HG03066 (cell line): ENCODE measurements around the gene USP5.

Source experiments
- ATAC-seq: cut with Tn5 transposase; IDR thresholded peaks from one replicate; pipeline ENCODE4 v1.9.1; 2021; ENCODE audit warnings: low read depth; ENCODE audit not compliant: unreplicated experiment

The USP5 gene, protein sequence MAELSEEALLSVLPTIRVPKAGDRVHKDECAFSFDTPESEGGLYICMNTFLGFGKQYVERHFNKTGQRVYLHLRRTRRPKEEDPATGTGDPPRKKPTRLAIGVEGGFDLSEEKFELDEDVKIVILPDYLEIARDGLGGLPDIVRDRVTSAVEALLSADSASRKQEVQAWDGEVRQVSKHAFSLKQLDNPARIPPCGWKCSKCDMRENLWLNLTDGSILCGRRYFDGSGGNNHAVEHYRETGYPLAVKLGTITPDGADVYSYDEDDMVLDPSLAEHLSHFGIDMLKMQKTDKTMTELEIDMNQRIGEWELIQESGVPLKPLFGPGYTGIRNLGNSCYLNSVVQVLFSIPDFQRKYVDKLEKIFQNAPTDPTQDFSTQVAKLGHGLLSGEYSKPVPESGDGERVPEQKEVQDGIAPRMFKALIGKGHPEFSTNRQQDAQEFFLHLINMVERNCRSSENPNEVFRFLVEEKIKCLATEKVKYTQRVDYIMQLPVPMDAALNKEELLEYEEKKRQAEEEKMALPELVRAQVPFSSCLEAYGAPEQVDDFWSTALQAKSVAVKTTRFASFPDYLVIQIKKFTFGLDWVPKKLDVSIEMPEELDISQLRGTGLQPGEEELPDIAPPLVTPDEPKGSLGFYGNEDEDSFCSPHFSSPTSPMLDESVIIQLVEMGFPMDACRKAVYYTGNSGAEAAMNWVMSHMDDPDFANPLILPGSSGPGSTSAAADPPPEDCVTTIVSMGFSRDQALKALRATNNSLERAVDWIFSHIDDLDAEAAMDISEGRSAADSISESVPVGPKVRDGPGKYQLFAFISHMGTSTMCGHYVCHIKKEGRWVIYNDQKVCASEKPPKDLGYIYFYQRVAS

DNA sequence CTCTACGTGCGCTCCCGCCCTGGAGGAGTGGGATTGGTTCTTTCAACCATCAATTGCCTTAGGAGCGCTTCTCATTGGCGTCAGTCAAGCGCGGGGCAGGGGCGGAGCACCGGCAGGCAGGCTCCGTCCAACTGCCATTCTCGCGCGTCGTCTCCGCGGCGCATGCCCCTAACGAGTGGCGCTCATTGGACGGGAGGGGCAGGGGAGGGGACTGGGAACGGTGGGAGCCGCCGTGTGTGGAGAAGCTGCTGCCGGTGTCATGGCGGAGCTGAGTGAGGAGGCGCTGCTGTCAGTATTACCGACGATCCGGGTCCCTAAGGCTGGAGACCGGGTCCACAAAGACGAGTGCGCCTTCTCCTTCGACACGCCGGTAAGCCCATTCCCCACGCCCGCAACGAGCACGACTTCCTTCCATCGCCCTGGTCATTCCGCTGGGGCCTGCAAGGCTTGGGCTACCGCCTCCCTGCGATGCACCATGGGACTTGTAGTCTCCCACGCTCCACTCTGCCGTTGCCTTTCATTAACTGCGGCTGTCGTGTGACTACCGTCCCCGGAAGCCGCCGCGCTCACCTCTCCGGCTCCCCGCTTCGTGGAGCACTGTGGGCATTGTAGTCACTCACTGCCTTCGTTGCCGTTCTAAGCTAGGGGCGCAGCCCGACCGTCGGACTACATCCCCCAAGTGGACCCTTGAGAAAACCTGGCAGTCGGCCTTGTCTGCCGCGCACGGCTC, at the start of gene USP5:
Gene USP5 (plus strand): TSS at position 230 of the 730 bp plus-strand sequence. CDS start 30 bp downstream, at position 260.
- peak; percentile 69 for ATAC-seq

DNA sequence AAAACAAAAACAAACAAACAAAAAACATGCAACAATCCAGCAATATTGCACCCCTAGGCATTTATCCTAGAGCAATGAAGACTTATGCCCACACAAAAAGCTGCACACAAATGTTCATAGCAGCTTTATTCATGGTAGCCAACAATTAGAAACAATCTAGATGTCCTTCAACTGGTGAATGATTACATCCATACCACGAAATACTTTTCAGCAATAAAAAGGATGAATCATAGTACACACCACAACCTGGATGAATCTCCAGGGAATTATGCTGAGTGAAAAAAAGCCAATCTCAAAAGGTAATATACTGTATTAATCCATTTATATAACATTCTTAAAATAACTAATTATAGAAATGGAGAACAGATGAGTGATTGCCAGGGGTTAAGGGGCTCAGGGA, 44.8 kb upstream of the USP5 start:
- no peak for ATAC-seq

DNA sequence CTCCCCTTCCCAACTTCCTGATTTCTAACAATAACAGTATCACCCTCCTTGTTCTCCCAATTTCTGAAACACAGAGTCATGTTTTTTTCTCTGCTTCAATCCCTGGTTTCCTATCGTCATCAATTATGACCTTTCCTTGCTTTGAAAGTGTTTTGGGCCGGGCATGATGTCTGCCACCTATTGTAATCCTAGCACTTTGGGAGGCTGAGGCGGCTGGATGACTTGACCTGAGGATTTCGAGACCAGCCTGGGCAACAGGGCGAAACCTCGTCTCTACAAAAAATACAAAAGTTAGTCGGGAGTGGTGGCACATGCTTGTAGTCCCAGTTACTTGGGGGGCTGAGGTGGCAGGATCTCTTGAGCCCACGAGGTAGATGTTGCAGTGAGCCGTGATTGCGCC, 42.9 kb upstream of the USP5 start:
- ATAC-seq: no peak

DNA sequence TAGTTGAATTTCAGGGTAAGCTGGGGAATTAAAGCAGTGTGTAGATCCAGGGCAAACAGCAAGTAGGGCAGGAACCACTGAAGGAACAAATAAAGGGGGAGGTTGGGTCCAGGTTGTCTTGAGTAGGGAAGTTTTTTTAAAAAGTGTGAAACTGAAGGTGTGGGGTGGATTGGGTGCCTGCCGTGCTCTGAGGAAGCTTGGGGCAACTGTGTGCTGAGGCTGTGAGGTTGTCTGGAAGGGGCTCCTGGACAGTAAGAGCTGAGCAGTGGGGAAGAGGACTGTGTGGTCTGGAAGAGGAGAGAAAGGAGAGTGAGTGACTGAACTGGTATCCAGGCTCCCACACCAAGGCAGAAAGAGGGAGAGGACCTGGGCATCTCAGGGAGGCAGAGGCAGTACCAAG, 41.2 kb upstream of the USP5 start:
- no peak for ATAC-seq

DNA sequence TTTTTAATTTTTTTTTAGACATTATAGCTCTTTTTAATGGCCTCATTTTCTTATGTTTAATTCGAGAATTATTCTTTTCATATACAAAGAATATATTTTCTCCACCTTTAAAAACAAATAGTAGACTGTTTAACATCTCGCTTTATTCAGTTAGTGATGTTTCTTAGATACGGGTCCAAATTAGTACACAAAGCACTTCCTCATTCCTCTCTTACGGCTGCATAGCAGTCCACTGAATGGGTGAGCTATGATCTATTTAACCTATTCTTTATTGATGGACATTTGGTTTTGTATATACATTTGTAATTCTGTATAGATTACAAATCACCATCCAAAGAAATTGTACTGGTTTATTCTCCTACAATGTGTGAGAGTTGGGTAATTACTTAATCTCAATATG, 38.6 kb upstream of the USP5 start:
- no peak for ATAC-seq

DNA sequence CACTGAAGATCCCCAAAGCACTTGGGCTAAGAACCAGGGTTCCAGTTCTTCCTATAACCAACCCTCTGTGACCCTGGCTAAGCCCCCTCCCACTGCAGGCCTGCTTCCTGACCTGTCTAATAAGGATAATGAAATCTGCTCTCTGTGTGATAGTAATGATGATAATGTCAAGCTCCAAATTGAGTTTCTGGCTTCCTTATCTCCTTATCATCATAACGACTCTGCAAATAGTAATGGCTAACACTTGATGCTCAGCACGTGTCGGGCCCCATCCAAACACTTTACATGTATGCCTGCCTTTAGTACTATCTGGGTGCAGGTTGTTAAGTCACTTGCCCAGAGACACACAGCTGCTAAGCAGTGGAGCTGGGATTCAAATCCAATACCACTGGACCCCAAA, 35.4 kb upstream of the USP5 start:
- ATAC-seq: no peak

DNA sequence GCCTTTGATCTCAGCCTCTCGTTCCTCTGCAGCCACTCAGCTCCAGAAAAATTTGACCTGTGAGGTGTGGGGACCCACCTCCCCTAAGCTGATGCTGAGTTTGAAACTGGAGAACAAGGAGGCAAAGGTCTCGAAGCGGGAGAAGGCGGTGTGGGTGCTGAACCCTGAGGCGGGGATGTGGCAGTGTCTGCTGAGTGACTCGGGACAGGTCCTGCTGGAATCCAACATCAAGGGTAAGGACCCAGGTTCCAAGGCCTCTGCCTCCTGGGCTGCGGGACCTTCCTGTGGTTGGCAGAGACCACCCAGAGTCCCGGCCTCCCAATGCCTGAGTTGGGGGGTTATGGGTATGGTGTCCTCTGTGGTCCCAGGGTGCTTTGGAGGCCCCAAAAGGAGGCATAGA, 34.9 kb upstream of the USP5 start:
- no peak for ATAC-seq

DNA sequence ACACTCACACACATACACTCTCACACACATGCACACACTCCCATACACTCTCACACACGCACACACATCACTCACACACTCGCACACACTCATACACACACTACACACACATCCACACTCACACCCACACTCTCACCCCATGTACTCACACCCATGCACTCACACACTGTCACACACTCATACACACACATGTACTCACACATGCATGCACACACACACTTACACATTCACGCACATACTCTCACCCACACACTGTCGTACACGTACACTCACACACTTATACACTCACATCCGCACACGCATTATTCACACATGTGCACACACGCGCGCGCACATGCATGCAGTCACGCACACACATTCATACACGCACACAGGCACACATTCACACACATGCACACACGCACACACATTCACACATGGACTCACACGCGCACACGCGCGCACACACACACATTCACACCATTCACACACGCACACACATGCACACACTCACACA, 34.2 kb upstream of the USP5 start:
- ATAC-seq: no peak

DNA sequence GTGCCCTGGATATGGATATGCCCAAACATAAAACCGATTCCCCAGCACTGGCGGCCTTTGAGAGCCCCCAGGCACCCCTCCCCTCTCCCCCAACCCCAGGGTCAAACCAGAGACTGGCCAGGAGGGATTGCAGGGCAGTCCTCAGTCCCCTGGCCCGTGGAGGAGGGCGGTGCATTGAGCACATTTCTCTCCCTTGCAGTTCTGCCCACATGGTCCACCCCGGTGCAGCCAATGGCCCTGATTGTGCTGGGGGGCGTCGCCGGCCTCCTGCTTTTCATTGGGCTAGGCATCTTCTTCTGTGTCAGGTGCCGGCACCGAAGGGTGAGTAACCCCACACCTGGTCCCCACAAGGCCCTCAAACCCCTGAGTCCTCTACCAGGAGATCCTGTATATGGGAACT, 33.7 kb upstream of the USP5 start:
- no peak for ATAC-seq

DNA sequence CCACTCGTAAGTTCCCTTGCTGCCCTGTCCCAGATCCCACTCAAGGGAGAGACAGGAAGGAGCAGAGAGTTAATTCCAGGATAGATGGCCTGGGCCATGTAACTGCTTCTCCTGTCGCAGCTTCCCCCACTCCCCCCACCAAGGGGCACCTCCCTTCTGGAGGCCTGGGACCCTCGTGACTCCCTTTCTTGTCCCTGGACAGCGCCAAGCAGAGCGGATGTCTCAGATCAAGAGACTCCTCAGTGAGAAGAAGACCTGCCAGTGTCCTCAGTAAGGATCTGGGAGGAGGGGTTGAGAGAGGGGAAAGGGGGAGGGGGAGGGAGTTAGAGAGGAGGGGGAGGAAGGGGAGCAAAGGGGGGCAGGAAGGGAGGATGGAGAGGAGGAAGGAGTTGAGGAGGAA, 33.3 kb upstream of the USP5 start:
- no peak for ATAC-seq

DNA sequence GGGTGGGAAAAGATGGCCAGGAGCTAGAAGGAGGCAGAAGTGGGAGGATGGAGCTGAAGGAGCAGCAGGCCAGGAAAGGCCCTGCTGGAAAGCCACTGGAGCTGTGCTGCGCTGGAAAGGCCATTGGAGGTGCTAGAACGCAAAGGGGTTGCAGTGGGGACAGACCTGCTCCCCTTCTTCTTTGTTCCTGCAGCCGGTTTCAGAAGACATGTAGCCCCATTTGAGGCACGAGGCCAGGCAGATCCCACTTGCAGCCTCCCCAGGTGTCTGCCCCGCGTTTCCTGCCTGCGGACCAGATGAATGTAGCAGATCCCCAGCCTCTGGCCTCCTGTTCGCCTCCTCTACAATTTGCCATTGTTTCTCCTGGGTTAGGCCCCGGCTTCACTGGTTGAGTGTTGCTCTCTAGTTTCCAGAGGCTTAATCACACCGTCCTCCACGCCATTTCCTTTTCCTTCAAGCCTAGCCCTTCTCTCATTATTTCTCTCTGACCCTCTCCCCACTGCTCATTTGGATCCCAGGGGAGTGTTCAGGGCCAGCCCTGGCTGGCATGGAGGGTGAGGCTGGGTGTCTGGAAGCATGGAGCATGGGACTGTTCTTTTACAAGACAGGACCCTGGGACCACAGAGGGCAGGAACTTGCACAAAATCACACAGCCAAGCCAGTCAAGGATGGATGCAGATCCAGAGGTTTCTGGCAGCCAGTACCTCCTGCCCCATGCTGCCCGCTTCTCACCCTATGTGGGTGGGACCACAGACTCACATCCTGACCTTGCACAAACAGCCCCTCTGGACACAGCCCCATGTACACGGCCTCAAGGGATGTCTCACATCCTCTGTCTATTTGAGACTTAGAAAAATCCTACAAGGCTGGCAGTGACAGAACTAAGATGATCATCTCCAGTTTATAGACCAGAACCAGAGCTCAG, 32.6 kb upstream of the USP5 start:
- ATAC-seq: no peak

DNA sequence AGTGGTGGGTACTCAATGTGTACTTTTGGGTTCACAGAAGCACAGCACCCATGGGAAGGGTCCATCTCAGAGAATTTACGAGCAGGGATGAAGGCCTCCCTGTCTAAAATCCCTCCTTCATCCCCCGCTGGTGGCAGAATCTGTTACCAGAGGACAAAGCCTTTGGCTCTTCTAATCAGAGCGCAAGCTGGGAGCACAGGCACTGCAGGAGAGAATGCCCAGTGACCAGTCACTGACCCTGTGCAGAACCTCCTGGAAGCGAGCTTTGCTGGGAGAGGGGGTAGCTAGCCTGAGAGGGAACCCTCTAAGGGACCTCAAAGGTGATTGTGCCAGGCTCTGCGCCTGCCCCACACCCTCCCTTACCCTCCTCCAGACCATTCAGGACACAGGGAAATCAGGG, 31.8 kb upstream of the USP5 start:
- ATAC-seq: no peak

DNA sequence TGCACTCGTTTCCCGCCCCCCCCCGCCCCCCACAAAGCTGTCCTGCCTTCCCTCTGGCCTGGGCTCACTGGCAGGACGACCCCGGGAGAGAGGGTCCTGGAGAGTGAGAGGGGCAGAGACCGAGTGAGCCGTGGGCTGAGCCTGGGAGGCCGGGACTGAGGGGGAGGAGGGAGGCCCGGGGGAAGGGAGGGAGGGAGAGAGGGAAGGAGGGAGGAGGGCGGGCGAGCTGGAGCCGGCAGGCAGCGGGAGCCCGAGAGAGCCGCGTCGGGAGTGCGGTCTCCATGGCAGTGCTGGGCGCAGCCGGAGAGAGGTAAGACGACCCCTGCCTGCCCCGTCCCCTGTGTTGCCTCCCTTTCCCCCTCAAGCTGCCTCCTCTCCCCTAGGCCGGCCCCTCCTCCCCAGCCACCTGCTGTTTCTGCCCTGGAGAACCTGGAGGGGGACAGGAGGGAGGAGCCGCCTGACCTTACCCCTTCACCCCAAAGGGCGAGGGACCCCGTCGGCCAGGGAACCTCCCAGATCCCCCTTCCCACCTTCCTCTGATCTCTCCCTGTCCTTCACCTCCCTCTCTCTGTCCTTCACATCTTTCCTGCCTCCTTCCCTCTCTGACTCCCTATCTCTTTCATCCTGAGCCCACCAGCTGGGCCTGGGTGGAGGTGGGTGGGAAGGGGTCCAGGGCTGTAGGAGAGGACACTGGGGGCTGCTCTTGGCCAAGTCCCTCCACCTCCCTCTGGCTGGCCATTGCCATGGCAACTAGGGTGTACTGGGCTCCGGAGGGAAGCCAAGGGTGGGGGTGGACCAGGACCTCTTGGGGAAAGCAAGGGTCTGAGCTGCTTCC, 30.1 kb upstream of the USP5 start, which contains the start of gene GPR162:
Gene GPR162 (plus strand): TSS at position 231 of the 835 bp plus-strand sequence. CDS start 2,078 bp downstream, outside the sequence.
- no peak for ATAC-seq

DNA sequence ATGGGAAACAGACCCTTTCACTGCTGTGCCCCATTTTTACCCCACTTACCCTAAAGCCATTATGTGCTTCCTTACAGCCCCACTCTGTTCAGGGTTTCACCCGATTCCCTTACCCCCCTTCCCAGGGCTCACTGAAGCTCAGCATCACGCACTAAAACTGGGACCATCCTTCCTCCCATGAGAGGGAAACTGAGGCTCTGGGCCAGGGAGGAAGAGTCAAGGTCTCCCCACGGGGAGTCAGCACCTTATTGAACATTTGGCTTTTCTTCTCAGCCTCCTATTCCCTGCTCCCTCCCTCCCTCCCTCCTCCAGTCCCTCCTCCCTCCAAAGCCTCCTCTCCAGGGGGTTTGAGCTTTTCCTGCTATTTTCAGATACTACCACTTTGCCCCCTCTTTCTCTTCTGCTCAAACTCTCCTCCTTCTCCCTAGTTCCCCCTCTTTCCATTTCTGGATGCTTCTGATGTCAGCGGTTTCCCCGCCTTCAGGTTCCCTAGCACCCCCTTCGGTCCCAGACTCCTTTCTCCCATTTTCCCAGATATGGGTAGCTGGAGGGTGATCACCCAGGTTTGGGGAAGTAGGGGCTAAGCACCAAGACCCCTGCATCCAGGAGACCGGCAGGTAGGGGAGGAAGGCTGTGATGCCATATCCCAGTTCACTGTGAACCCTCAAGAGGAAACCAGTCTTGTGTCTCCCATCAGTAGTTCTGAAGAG, 29.4 kb upstream of the USP5 start:
- no peak for ATAC-seq

DNA sequence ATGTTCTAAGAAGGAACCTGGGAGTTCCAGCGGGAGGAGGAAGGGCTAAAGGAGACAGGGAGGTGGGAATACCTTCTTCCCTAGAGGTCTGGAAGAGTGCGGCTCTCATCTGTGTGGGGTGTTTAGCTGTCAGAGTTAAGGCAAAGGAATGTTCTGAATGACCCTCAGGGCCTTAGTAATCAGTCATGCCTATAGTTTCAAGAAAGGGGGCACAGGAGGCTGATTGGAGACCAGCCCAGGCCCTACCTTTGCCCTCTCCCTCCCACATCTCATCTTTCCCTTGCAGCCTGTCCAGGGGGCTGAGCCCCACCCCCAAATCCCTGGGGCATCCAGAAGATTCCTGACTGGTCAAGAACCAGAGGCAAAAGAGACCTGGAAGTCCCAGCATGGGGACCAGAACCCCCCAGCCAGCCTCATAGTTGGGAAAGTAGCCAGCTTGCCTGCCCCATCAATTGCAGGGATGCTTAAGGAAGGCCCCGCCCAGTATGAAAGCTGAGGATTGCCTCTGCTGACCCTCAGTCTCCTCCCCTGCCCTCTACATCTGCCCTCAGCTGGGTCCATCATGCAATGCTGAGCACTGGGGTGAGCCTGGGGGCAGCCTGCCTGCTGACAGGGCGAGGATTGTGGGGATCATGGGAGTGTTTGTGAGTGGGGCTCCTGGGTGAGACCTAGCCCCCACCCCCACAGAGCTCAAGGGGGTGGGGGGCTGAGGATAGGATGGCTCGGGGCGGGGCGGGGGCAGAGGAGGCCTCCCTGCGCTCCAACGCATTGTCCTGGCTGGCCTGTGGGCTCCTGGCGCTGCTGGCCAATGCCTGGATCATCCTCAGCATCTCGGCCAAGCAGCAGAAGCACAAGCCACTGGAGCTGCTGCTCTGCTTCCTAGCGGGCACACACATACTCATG, 28.5 kb upstream of the USP5 start:
- no peak for ATAC-seq

DNA sequence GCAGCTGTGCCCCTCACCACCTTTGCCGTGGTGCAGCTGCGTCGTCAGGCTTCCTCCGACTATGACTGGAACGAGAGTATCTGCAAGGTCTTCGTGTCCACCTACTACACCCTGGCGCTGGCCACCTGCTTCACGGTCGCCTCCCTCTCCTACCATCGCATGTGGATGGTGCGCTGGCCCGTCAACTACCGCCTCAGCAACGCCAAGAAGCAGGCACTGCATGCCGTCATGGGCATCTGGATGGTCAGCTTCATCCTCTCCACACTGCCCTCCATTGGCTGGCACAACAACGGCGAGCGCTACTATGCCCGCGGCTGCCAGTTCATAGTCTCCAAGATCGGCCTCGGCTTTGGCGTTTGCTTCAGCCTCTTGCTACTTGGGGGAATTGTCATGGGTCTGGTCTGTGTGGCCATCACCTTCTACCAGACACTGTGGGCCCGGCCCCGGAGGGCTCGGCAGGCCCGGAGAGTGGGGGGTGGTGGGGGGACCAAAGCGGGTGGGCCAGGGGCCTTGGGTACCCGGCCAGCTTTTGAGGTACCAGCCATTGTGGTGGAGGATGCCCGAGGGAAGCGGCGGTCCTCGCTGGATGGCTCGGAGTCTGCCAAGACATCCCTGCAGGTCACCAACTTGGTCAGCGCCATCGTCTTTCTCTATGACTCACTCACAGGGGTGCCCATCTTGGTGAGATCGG, 27.7 kb upstream of the USP5 start:
- no peak for ATAC-seq

DNA sequence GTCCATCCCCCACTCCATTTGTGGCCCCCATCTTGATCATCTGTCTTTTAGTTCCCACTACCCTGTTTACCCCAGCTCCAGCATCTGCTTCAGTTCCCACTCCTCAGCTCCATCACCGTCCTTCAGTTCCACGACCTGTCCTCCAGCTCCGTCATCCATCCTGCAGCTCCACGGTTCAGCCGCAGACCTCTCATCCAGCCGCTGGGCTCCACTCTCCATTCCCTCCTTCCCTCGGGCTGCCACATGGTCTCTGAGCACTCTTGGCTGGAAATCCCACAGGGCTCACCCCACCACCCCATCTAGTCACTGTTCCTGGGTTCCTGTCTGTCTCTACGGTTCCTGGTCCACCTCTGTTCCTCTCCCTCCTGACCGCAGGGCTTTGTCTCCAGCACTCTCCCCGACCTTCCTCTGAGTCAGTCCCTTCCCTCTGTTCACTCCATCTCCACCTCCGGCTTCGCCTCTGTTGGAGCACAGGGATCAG, 27.0 kb upstream of the USP5 start:
- ATAC-seq: no peak
